ENCODE data around the gene CLBA1. TPM values are rescaled to one million over a fixed set of nuclear protein-coding genes. Genes with fewer than 3 reads are reported as not detected.

CLBA1 gene
- total and polyA plus RNA-seq, 2 donors from 2014 or later = 13.2 to 22.6 TPM

DNA sequence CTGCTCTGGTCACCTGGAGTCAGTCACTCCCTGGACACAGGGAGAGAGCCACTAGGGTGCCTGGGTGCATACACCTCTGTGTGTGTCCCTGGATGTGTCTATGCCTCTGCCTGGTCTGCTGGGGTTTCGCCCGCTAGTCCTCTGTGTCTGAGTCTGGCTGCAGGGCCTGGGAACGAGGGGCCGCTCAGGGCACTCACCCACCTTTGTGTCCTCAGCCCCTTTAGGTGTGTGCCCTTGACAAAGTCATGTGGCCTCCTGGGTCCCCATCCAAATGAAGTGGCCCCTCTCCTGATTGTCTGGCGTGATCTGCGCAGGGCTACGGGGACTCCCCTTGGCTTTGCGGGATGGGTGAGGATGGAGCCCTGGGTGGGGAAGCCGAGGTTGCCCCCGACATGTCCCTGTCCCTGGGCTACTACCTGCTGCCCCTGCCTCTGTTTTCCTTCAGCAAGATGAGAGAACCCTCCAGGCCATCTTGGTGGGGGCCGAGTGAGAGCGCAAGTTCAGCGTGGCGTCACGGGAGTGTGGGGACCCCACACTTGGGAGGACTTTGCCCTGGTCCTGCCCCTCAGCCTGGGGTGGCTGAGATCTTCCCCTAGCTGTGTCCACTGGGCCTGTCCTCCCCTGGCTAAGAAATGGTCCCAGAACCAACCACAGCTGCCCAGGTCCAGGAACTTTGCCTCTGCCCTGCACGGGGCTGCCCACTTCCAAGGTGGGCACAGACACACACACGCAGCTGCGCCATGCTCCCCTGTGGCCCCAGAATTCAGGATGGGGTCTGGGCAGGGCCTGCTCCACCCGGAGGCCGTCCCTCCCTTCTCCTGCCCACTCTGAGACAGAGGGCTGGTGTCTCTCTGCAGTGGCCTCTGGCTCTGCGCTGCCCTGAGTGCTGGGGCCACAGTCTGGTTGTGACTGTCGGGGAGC, 4.7 kb upstream of the CLBA1 start:
- Histone ChIP-seq H3K27me3 (ENCODE audit: control insufficient read depth, insufficient read depth, low read length) (peaks cover 2% of the 10 kb centered on the region), H3K9me3 (ENCODE audit: control insufficient read depth in 2 of 3, insufficient read depth in 1 of 3, low read length in 3 of 3) (no peaks in the 10 kb centered on the region), H3K36me3 (ENCODE audit: control insufficient read depth in 2 of 3, insufficient read depth in 3 of 3, low read length in 3 of 3) (no peaks in the 10 kb centered on the region), H3K27ac (ENCODE audit: low read depth in 2 of 2, low read length in 2 of 2) (no peak overlapping the region), H3K9ac (ENCODE audit: low read length in 3 of 3) (no peak overlapping the region), H3K4me1 (ENCODE audit: control insufficient read depth in 2 of 3, insufficient read depth in 2 of 3, low read depth in 1 of 3, low read length in 3 of 3) (peaks cover 0 to 19% (median 5%) of the 10 kb centered on the region in 3 donors), H3K4me3 (ENCODE audit: low read length in 3 of 3) (no peak overlapping the region)
- peak in 1 of 5 donors; percentile 53 for DNase-seq
- intact Hi-C loops (cut with DNase I) = no loop called here
- TF ChIP-seq, protein P1, sequence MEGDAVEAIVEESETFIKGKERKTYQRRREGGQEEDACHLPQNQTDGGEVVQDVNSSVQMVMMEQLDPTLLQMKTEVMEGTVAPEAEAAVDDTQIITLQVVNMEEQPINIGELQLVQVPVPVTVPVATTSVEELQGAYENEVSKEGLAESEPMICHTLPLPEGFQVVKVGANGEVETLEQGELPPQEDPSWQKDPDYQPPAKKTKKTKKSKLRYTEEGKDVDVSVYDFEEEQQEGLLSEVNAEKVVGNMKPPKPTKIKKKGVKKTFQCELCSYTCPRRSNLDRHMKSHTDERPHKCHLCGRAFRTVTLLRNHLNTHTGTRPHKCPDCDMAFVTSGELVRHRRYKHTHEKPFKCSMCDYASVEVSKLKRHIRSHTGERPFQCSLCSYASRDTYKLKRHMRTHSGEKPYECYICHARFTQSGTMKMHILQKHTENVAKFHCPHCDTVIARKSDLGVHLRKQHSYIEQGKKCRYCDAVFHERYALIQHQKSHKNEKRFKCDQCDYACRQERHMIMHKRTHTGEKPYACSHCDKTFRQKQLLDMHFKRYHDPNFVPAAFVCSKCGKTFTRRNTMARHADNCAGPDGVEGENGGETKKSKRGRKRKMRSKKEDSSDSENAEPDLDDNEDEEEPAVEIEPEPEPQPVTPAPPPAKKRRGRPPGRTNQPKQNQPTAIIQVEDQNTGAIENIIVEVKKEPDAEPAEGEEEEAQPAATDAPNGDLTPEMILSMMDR (IDR thresholded peaks at IDR 0.05; ENCODE audit: borderline replicate concordance, extremely low read depth, insufficient read depth) = no peak
- no peak for FAIRE-seq

DNA sequence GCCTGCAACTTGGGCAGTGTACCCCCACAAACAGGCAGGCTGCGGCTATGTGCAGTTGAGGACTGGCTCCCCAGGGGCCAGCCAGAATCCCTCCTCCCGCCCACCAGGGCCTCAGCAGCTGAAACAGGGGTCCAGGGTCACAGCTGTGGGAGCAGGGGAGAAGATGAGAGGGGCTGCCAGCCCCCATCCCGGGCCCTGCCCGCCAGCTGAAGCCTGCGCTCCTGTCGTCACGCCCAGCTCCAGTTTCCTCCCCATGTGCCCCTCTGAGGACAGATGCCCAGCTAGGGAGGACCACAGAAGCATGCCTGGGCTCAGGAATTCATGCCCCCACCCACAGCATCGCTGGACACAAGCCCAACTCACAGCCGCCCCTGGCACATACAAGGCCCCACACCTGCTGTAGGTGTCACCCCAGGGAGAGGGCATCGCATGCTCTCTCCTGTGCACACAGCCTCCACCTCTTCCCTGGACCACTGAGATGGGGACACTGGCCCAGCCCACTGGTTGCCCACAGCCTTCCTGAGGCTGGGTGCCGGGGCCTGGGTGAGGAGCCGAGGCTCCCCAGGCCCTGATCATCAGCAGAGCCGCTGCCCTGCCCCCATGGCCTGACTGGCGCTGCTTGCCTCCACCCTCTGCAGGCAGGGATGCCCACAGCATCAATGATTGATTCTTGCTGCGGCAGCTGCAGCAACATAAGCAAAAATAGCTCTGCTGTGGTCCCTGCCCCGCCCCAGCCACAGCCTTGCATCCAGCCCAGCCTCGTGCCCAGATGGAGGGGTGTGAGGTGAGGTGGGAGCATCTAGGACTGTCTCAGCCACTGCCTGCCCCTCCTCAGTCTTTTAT, 3.7 kb upstream of the CLBA1 start:
- peaks cover 0 to 20% (median 0%) of the 10 kb centered on the region in 3 donors for H3K4me1 ChIP-seq (ENCODE audit: control insufficient read depth in 2 of 3, insufficient read depth in 2 of 3, low read depth in 1 of 3, low read length in 3 of 3)
- peaks cover 2% of the 10 kb centered on the region for H3K27me3 ChIP-seq (ENCODE audit: control insufficient read depth, insufficient read depth, low read length)
- FAIRE-seq = no peak

DNA sequence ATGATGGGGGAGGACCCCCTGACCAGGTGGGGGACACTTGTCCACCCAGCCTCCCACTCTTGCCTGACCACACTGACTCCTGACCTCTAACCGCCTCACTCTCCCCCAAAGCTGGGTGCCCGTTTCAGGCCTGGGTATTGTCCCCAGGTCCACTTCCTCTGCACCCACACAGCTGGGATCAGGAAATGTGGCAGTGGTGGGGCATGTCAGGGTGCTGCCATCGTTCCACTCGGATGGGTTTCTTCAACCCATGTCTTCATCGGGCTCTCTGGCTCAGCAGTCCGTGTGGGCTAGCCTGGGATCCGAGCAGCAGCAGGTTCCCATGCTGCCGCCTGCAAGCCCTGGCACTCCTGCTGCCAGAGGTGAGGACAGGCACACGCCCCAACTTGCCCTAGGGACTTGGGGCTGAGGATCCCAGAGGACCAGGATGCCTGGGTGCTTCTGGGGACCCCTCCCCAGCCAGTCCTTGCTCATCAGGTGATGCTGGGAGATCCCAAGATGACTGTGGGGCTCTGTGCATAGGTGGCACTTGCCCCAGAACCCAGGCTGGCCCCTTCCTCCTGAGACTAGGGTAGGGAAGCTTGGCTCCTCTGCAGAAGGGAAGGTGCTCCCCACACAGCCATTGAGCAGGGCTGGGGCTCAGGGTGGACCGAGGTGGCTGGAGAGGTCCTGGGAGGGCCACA, 2.9 kb upstream of the CLBA1 start:
- no peak for DNase-seq
- TF ChIP-seq, protein P1 (IDR thresholded peaks at IDR 0.05; ENCODE audit: borderline replicate concordance, extremely low read depth, insufficient read depth) = no peak
- intact Hi-C loops (cut with DNase I) = no loop called here

More for the DNA sequence above, 3.7 kb upstream of the CLBA1 start:
- no peaks in the 10 kb centered on the region for H3K36me3 ChIP-seq (ENCODE audit: control insufficient read depth in 2 of 3, insufficient read depth in 3 of 3, low read length in 3 of 3)
- no peak overlapping the region for H3K27ac ChIP-seq (ENCODE audit: low read depth in 2 of 2, low read length in 2 of 2)
- DNase-seq = peak in 2 of 5 donors; percentile 8 to 49
- intact Hi-C loops (cut with DNase I) = no loop called here
- no peak overlapping the region for H3K9ac ChIP-seq (ENCODE audit: low read length in 3 of 3)
- H3K9me3 ChIP-seq (ENCODE audit: control insufficient read depth in 2 of 3, insufficient read depth in 1 of 3, low read length in 3 of 3) = no peaks in the 10 kb centered on the region
- TF ChIP-seq, protein P1 (IDR thresholded peaks at IDR 0.05; ENCODE audit: borderline replicate concordance, extremely low read depth, insufficient read depth) = no peak
- no peak overlapping the region for H3K4me3 ChIP-seq (ENCODE audit: low read length in 3 of 3)

More for the DNA sequence above, 2.9 kb upstream of the CLBA1 start:
- Histone ChIP-seq H3K27me3 (ENCODE audit: control insufficient read depth, insufficient read depth, low read length) (peaks cover 2% of the 10 kb centered on the region), H3K9ac (ENCODE audit: low read length in 3 of 3) (no peak overlapping the region), H3K4me1 (ENCODE audit: control insufficient read depth in 2 of 3, insufficient read depth in 2 of 3, low read depth in 1 of 3, low read length in 3 of 3) (peaks cover 0 to 13% (median 0%) of the 10 kb centered on the region in 3 donors), H3K27ac (ENCODE audit: low read depth in 2 of 2, low read length in 2 of 2) (no peak overlapping the region), H3K9me3 (ENCODE audit: control insufficient read depth in 2 of 3, insufficient read depth in 1 of 3, low read length in 3 of 3) (no peaks in the 10 kb centered on the region), H3K4me3 (ENCODE audit: low read length in 3 of 3) (no peak overlapping the region), H3K36me3 (ENCODE audit: control insufficient read depth in 2 of 3, insufficient read depth in 3 of 3, low read length in 3 of 3) (no peaks in the 10 kb centered on the region)
- FAIRE-seq = no peak
